HepG2 (cell line): ENCODE results near the gene CES3. TPM values are rescaled to one million over a fixed set of nuclear protein-coding genes. Genes with fewer than 3 reads are reported as not detected.

Source experiments
- CHCHD3 ChIP-seq: sonication (generic); formaldehyde crosslinking; IDR thresholded peaks from 2 replicates; pipeline ENCODE4 v1.8.0; 2022; ENCODE audit warnings: mild to moderate bottlenecking, missing genetic modification reagents, moderate library complexity
- ETS1 ChIP-seq: sonication (generic); formaldehyde crosslinking; IDR thresholded peaks from 2 replicates; pipeline ENCODE4 v1.4.0; 2020; ENCODE audit warnings: missing genetic modification reagents
- FOXA1 ChIP-seq, 2 experiments: fragments of 450-650 bp in 1 of 2; sonication (generic) in 1 of 2; formaldehyde crosslinking in 1 of 2; IDR thresholded peaks; 2 replicates each; pipeline versions ENCODE4 v1.4.0 to v1.6.1; 2016 to 2020; ENCODE audit warnings: missing genetic modification reagents in 1 of 2
- FOXO1 ChIP-seq: sonication (generic); formaldehyde crosslinking; IDR thresholded peaks from 2 replicates; pipeline ENCODE4 v1.4.0; 2020; ENCODE audit warnings: missing genetic modification reagents
- HOXA7 ChIP-seq: sonication (generic); formaldehyde crosslinking; IDR thresholded peaks from 2 replicates; pipeline ENCODE4 v1.8.1; 2022; ENCODE audit warnings: mild to moderate bottlenecking, missing genetic modification reagents, moderate library complexity
- MBNL3 ChIP-seq: fragments of 250-450 bp; sonication (Bioruptor Pico); conservative IDR thresholded peaks from 2 replicates; pipeline ENCODE4 v1.8.0; 2022; ENCODE audit warnings: mild to moderate bottlenecking, inconsistent platforms
- TCF12 ChIP-seq, 2 experiments: fragments of 450-650 bp in 1 of 2; sonication (generic) in 1 of 2; formaldehyde crosslinking in 1 of 2; IDR thresholded peaks; 2 replicates each; pipeline versions ENCODE4 v1.6.1 to v1.8.0; 2017 to 2022; ENCODE audit warnings: antibody characterized with exemption in 1 of 2, mild to moderate bottlenecking in 1 of 2, missing genetic modification reagents in 1 of 2, moderate library complexity in 1 of 2
- XBP1 ChIP-seq: sonication (generic); formaldehyde crosslinking; IDR thresholded peaks from 2 replicates; pipeline ENCODE4 v1.5.0; 2020; ENCODE audit warnings: missing genetic modification reagents
- XRCC5 ChIP-seq: fragments of 200-400 bp; formaldehyde crosslinking; optimal IDR thresholded peaks from 2 replicates; pipeline ENCODE3; 2017; ENCODE audit warnings: mild to moderate bottlenecking, low read length
- ZBTB33 ChIP-seq: sonication (generic); formaldehyde crosslinking; IDR thresholded peaks from 2 replicates; pipeline ENCODE4 v1.4.0; 2020; ENCODE audit warnings: missing genetic modification reagents
- ZNF138 ChIP-seq: sonication (generic); formaldehyde crosslinking; IDR thresholded peaks from 2 replicates; pipeline ENCODE4 v1.5.0; 2020; ENCODE audit warnings: mild to moderate bottlenecking, low read depth, missing genetic modification reagents
- ZNF180 ChIP-seq: sonication (generic); formaldehyde crosslinking; IDR thresholded peaks from 2 replicates; pipeline ENCODE4 v1.4.0; 2020; ENCODE audit warnings: low read depth, missing genetic modification reagents, borderline replicate concordance
- ZNF543 ChIP-seq: sonication (generic); formaldehyde crosslinking; IDR thresholded peaks from 2 replicates; pipeline ENCODE4 v1.4.0; 2020; ENCODE audit warnings: mild to moderate bottlenecking, missing genetic modification reagents
- ZNF574 ChIP-seq: sonication (generic); formaldehyde crosslinking; IDR thresholded peaks from 2 replicates; pipeline ENCODE4 v1.4.0; 2020; ENCODE audit warnings: missing genetic modification reagents
- ZNF713 ChIP-seq: sonication (generic); formaldehyde crosslinking; IDR thresholded peaks from 2 replicates; pipeline ENCODE4 v1.4.0; 2020; ENCODE audit warnings: mild to moderate bottlenecking, missing genetic modification reagents
- ZNF724P ChIP-seq: sonication (generic); formaldehyde crosslinking; IDR thresholded peaks from 2 replicates; pipeline ENCODE4 v1.8.0; 2022; ENCODE audit warnings: missing genetic modification reagents, borderline replicate concordance
- ZNF784 ChIP-seq: sonication (generic); formaldehyde crosslinking; IDR thresholded peaks from 2 replicates; pipeline ENCODE4 v1.5.1; 2020; ENCODE audit warnings: missing genetic modification reagents, mild to moderate bottlenecking, borderline replicate concordance
- polyA plus RNA-seq, 8 experiments: library from polyadenylated mRNA; depleted of rRNA in 3 of 8; stranded (reverse) in 7 of 8; unstranded in 1 of 8; fragments of >200 nt; fragmentation: Illumina TruSeq in 4 of 8; extraction: Trizol in 4 of 8; gene quantifications; 2 replicates each; pipeline versions ENCODE4 v1.2.1 to v1.2.3, GENCODE V29; 2011 to 2016; ENCODE audit warnings: low read depth in 4 of 8, missing spikeins in 1 of 8, mixed read lengths in 1 of 8; ENCODE audit not compliant: insufficient read depth in 1 of 8
- total RNA-seq, 5 experiments: library from RNA; depleted of rRNA; stranded (reverse); fragments of >200 nt; fragmentation: Illumina TruSeq; extraction: Trizol; gene quantifications; 2 replicates each; pipeline ENCODE4 v1.2.3, GENCODE V29; 2016; ENCODE audit warnings: low read depth in 1 of 5

The CES3 gene
- total and polyA plus RNA-seq, 2 of the 13 experiments (the other 11 are each of a cell fraction or from before 2014, with no cell fraction given), result 6.6 to 17.4 TPM

- TF ChIP-seq ZBTB33, result peak; percentile 52; the same call in 1 of the 2 replicates
- no peak for TF ChIP-seq CHCHD3 (CRISPR knock-in tag)
- TF ChIP-seq XBP1 (CRISPR knock-in tag), result no peak
- TF ChIP-seq HOXA7, result no peak
- TF ChIP-seq ZNF713 (CRISPR knock-in tag), result no peak
- no peak for TF ChIP-seq ZNF180
- TF ChIP-seq XRCC5, result no peak
- no peak for TF ChIP-seq MBNL3
- TF ChIP-seq TCF12 (IDR thresholded peaks at IDR 0.05), result no peak
- TF ChIP-seq TCF12 (CRISPR knock-in tag; IDR thresholded peaks at IDR 0.05), result no peak
- TF ChIP-seq ZNF138 (CRISPR knock-in tag), result no peak
- peak; percentile 24; the same call in 1 of the 2 replicates for TF ChIP-seq ZNF574 (CRISPR knock-in tag)
- peak; percentile 71; the same call in 1 of the 2 replicates for TF ChIP-seq ZNF784 (CRISPR knock-in tag)
- TF ChIP-seq FOXO1 (CRISPR knock-in tag), result 0 out of 2 replicates have a peak, but pooled peaks have one; percentile 43
- no peak for TF ChIP-seq ZNF724P (CRISPR knock-in tag)
- TF ChIP-seq FOXA1 (IDR thresholded peaks at IDR 0.05), result no peak
- peak; percentile 78 for TF ChIP-seq FOXA1 (CRISPR knock-in tag; IDR thresholded peaks at IDR 0.05)
- TF ChIP-seq ETS1 (CRISPR knock-in tag), result no peak
- no peak for TF ChIP-seq ZNF543 (CRISPR knock-in tag)
Observed at GRCh38 chr16:66936889-66937554, 24.0 kb upstream of the CES3 start (continued).
